BLaER1 treated with 17β-estradiol and CSF1 and Interleukin-3, amounts not matched to agents 10 nM and 100 nM (cell line): Measurements from ENCODE around the gene C1orf87.

Experiments used
- H3K27ac ChIP-seq, 11 experiments: shearing (Covaris generic); formaldehyde crosslinking; 2 replicates each; pipeline ENCODE4 v1.8.1; 2022
- H3K27me3 ChIP-seq, 11 experiments: shearing (Covaris generic); formaldehyde crosslinking; 2 replicates each; pipeline ENCODE4 v1.8.1; 2022
- H3K36me3 ChIP-seq, 11 experiments: shearing (Covaris generic); formaldehyde crosslinking; 2 replicates each; pipeline ENCODE4 v1.8.1; 2022
- H3K4me1 ChIP-seq, 10 experiments: shearing (Covaris generic); formaldehyde crosslinking; 2 replicates each; pipeline ENCODE4 v1.8.1; 2022
- H3K4me2 ChIP-seq, 11 experiments: shearing (Covaris generic); formaldehyde crosslinking; 2 replicates each; pipeline ENCODE4 v1.8.1; 2022
- H3K4me3 ChIP-seq, 10 experiments: shearing (Covaris generic); formaldehyde crosslinking; 2 replicates each; pipeline ENCODE4 v1.8.1; 2022
- H3K9ac ChIP-seq, 11 experiments: shearing (Covaris generic); formaldehyde crosslinking; 2 replicates each; pipeline ENCODE4 v1.8.1; 2022
- H3K9me3 ChIP-seq, 11 experiments: shearing (Covaris generic); formaldehyde crosslinking; replicated peaks in 1 of 11; 2 replicates each; pipeline ENCODE4 v1.8.1; 2022
- H4K20me1 ChIP-seq, 11 experiments: shearing (Covaris generic); formaldehyde crosslinking; 2 replicates each; pipeline ENCODE4 v1.8.1; 2022
- Cebpa-rat ChIP-seq, 11 experiments: shearing (Covaris generic); IDR thresholded peaks; 2 replicates each; pipeline ENCODE4 v1.8.1; 2022

The C1orf87 gene

GRCh38 chr1:60073605-60074278 lies at the start of gene C1orf87:
TSS of gene C1orf87 (minus strand) at chr1:60073770. CDS start at chr1:60072643, 1,127 bp downstream.
- H3K4me3 ChIP-seq: no peak within 1 kb of the TSS
- H4K20me1 ChIP-seq: no peaks in the 10 kb centered on the region
- H3K27me3 ChIP-seq: no peaks in the 10 kb centered on the region
- H3K36me3 ChIP-seq: no peaks in the 10 kb centered on the region
- H3K9ac ChIP-seq: no peak within 1 kb of the TSS
- H3K27ac ChIP-seq: no peak within 1 kb of the TSS
- H3K4me2 ChIP-seq: no peak within 1 kb of the TSS
- H3K9me3 ChIP-seq: peaks cover 0 to 7% (median 0%) of the 10 kb centered on the region in 11 experiments; a peak in 4 of 22 replicates
- TF ChIP-seq Cebpa-rat (IDR thresholded peaks at IDR 0.05): no peak
- no peaks in the 10 kb centered on the region for H3K4me1 ChIP-seq

GRCh38 chr1:60118085-60118484 lies 44.5 kb upstream of the C1orf87 start:
- Histone ChIP-seq H3K27ac (no peak overlapping the region), H3K9ac (no peak overlapping the region), H3K9me3 (no peaks in the 10 kb centered on the region), H4K20me1 (no peaks in the 10 kb centered on the region), H3K36me3 (no peaks in the 10 kb centered on the region), H3K4me2 (no peak overlapping the region), H3K27me3 (no peaks in the 10 kb centered on the region), H3K4me1 (peaks cover 0 to 28% (median 9%) of the 10 kb centered on the region in 10 experiments; a peak in 10 of 20 replicates), H3K4me3 (no peak overlapping the region)
- no peak for TF ChIP-seq Cebpa-rat (IDR thresholded peaks at IDR 0.05)

GRCh38 chr1:60114745-60115318 lies 41.3 kb upstream of the C1orf87 start:
- Histone ChIP-seq H3K9ac (no peak overlapping the region), H3K27ac (no peak overlapping the region), H3K4me2 (peak overlapping the region in 7 of 11 experiments; percentile 8 to 70 (median 45); a peak in 13 of 22 replicates), H3K9me3 (peaks cover 0 to 5% (median 0%) of the 10 kb centered on the region in 11 experiments; a peak in 3 of 22 replicates), H3K36me3 (no peaks in the 10 kb centered on the region), H3K27me3 (no peaks in the 10 kb centered on the region), H3K4me1 (peaks cover 0 to 28% (median 9%) of the 10 kb centered on the region in 10 experiments; a peak in 10 of 20 replicates), H4K20me1 (no peaks in the 10 kb centered on the region), H3K4me3 (no peak overlapping the region)
- TF ChIP-seq Cebpa-rat (IDR thresholded peaks at IDR 0.05): no peak

GRCh38 chr1:60113596-60113995 lies 40.0 kb upstream of the C1orf87 start:
- H3K36me3 ChIP-seq: no peaks in the 10 kb centered on the region
- H3K4me2 ChIP-seq: no peak overlapping the region
- no peaks in the 10 kb centered on the region for H3K27me3 ChIP-seq
- TF ChIP-seq Cebpa-rat (IDR thresholded peaks at IDR 0.05): no peak
- H4K20me1 ChIP-seq: no peaks in the 10 kb centered on the region
- H3K9ac ChIP-seq: no peak overlapping the region
- H3K4me1 ChIP-seq: peaks cover 0 to 28% (median 9%) of the 10 kb centered on the region in 10 experiments; a peak in 10 of 20 replicates
- no peak overlapping the region for H3K27ac ChIP-seq
- H3K4me3 ChIP-seq: no peak overlapping the region
- H3K9me3 ChIP-seq: peaks cover 0 to 10% (median 0%) of the 10 kb centered on the region in 11 experiments; a peak in 3 of 22 replicates

GRCh38 chr1:60113028-60113427 lies 39.5 kb upstream of the C1orf87 start:
- Histone ChIP-seq H3K4me3 (no peak overlapping the region), H3K9me3 (peaks cover 0 to 10% (median 0%) of the 10 kb centered on the region in 11 experiments; a peak in 3 of 22 replicates), H3K36me3 (no peaks in the 10 kb centered on the region), H4K20me1 (no peaks in the 10 kb centered on the region), H3K9ac (no peak overlapping the region), H3K4me2 (no peak overlapping the region), H3K27me3 (no peaks in the 10 kb centered on the region), H3K27ac (no peak overlapping the region), H3K4me1 (peaks cover 0 to 28% (median 9%) of the 10 kb centered on the region in 10 experiments; a peak in 10 of 20 replicates)
- TF ChIP-seq Cebpa-rat (IDR thresholded peaks at IDR 0.05): no peak

- no peak overlapping the region for H3K27ac ChIP-seq
- no peak overlapping the region for H3K4me3 ChIP-seq
- no peaks in the 10 kb centered on the region for H3K36me3 ChIP-seq
- no peak for TF ChIP-seq Cebpa-rat (IDR thresholded peaks at IDR 0.05)
- peaks cover 0 to 28% (median 9%) of the 10 kb centered on the region in 10 experiments; a peak in 10 of 20 replicates for H3K4me1 ChIP-seq
- H3K27me3 ChIP-seq: no peaks in the 10 kb centered on the region
- H3K9ac ChIP-seq: no peak overlapping the region
- peaks cover 0 to 10% (median 0%) of the 10 kb centered on the region in 11 experiments; a peak in 3 of 22 replicates for H3K9me3 ChIP-seq
- H4K20me1 ChIP-seq: no peaks in the 10 kb centered on the region
- no peak overlapping the region for H3K4me2 ChIP-seq
Measured at GRCh38 chr1:60111716-60112115, 38.1 kb upstream of the C1orf87 start.

- Histone ChIP-seq H3K27ac (no peak overlapping the region), H3K4me3 (no peak overlapping the region), H3K27me3 (no peaks in the 10 kb centered on the region), H3K9ac (no peak overlapping the region), H4K20me1 (no peaks in the 10 kb centered on the region), H3K36me3 (no peaks in the 10 kb centered on the region), H3K4me1 (peaks cover 0 to 28% (median 9%) of the 10 kb centered on the region in 10 experiments; a peak in 10 of 20 replicates), H3K9me3 (peaks cover 0 to 10% (median 0%) of the 10 kb centered on the region in 11 experiments; a peak in 3 of 22 replicates), H3K4me2 (no peak overlapping the region)
- no peak for TF ChIP-seq Cebpa-rat (IDR thresholded peaks at IDR 0.05)
Measured at GRCh38 chr1:60111118-60111517, 37.5 kb upstream of the C1orf87 start.

- H3K36me3 ChIP-seq: no peaks in the 10 kb centered on the region
- H3K9me3 ChIP-seq: peaks cover 0 to 11% (median 0%) of the 10 kb centered on the region in 11 experiments; a peak in 4 of 22 replicates
- H3K9ac ChIP-seq: no peak overlapping the region
- H4K20me1 ChIP-seq: no peaks in the 10 kb centered on the region
- no peak overlapping the region for H3K4me3 ChIP-seq
- H3K27me3 ChIP-seq: no peaks in the 10 kb centered on the region
- no peaks in the 10 kb centered on the region; a peak in 1 of 20 replicates for H3K4me1 ChIP-seq
- no peak for TF ChIP-seq Cebpa-rat (IDR thresholded peaks at IDR 0.05)
- H3K27ac ChIP-seq: no peak overlapping the region
- H3K4me2 ChIP-seq: no peak overlapping the region
Measured at GRCh38 chr1:60108196-60108595, 34.6 kb upstream of the C1orf87 start.

GRCh38 chr1:60103186-60103585 lies 29.6 kb upstream of the C1orf87 start:
- Histone ChIP-seq H3K4me2 (no peak overlapping the region), H3K9ac (no peak overlapping the region), H3K4me1 (no peaks in the 10 kb centered on the region), H3K36me3 (no peaks in the 10 kb centered on the region), H3K27ac (no peak overlapping the region), H3K9me3 (peaks cover 0 to 11% (median 0%) of the 10 kb centered on the region in 11 experiments; a peak in 1 of 22 replicates), H3K27me3 (no peaks in the 10 kb centered on the region), H3K4me3 (no peak overlapping the region), H4K20me1 (no peaks in the 10 kb centered on the region)
- no peak for TF ChIP-seq Cebpa-rat (IDR thresholded peaks at IDR 0.05)
